GM13977 (cell line): ENCODE data around the gene PRRG1.

Experiments used
- DNase-seq: peaks from one replicate; pipeline ENCODE4 v3.0.0; 2012; ENCODE audit warnings: low spot score
- CTCF ChIP-seq: IDR thresholded peaks from 2 replicates; pipeline ENCODE4 v1.5.1; 2012; ENCODE audit warnings: mild to moderate bottlenecking, control low read depth; ENCODE audit not compliant: insufficient read depth; ENCODE audit errors: extremely low read depth, missing control alignments
- in situ Hi-C: fragments of 300-500 bp; cut with MboI; formaldehyde crosslinking; loops from one replicate; pipeline ENCODE4 v1.12.0; 2022; ENCODE audit warnings: low sequenced_read_pairs, low pct_unique_long_range_greater_than_20kb, mixed read lengths, inconsistent platforms; ENCODE audit not compliant: unreplicated experiment

PRRG1 gene

GRCh38 chrX:37370499-37371141 is 21.5 kb downstream of the PRRG1 start:
- DNase-seq = no peak
- in situ Hi-C loops = no loop called here
- no peak for TF ChIP-seq CTCF

- no peak for TF ChIP-seq CTCF
- in situ Hi-C loops = no loop called here
- DNase-seq = no peak
Observed at GRCh38 chrX:37371578-37371991, 22.4 kb downstream of the PRRG1 start.

GRCh38 chrX:37378404-37378803 is 29.2 kb downstream of the PRRG1 start:
- DNase-seq = no peak
- in situ Hi-C loops = no loop called here
- TF ChIP-seq CTCF = no peak

GRCh38 chrX:37378830-37379229 is 29.7 kb downstream of the PRRG1 start:
- TF ChIP-seq CTCF = no peak
- no peak for DNase-seq
- in situ Hi-C loops = no loop called here

GRCh38 chrX:37380256-37380655 is 31.1 kb downstream of the PRRG1 start:
- in situ Hi-C loops = no loop called here
- DNase-seq = no peak
- TF ChIP-seq CTCF = no peak

- in situ Hi-C loops = no loop called here
- DNase-seq = no peak
- no peak for TF ChIP-seq CTCF
Observed at GRCh38 chrX:37380924-37381323, 31.8 kb downstream of the PRRG1 start.
